WTC11 (cell line): ENCODE results near the gene SEMA4C.

Experiments used
- ESRRA ChIP-seq: sonication (generic); formaldehyde crosslinking; IDR thresholded peaks from 2 replicates; pipeline ENCODE4 v1.8.1; 2022; ENCODE audit warnings: mild to moderate bottlenecking, missing genetic modification reagents, borderline replicate concordance
- JAZF1 ChIP-seq: fragments of 250-450 bp; sonication (Bioruptor Pico); IDR thresholded peaks from 2 replicates; pipeline ENCODE4 v1.9.0; 2021; ENCODE audit warnings: moderate library complexity, mild to moderate bottlenecking, inconsistent platforms
- JUN ChIP-seq: sonication (generic); formaldehyde crosslinking; IDR thresholded peaks from 2 replicates; pipeline ENCODE4 v1.8.0; 2023; ENCODE audit warnings: mild to moderate bottlenecking, missing genetic modification reagents
- TCF7 ChIP-seq: sonication (generic); formaldehyde crosslinking; IDR thresholded peaks from 2 replicates; pipeline ENCODE4 v1.8.0; 2022; ENCODE audit warnings: mild to moderate bottlenecking, low read depth, missing genetic modification reagents, moderate library complexity
- ZNF263 ChIP-seq: sonication (generic); formaldehyde crosslinking; IDR thresholded peaks from 2 replicates; pipeline ENCODE4 v1.8.1; 2022; ENCODE audit warnings: low read depth, mild to moderate bottlenecking, moderate library complexity, missing genetic modification reagents
- TF ChIP-seq, protein P1 (sequence below): fragments of 200-600 bp; IDR thresholded peaks from 2 replicates; pipeline ENCODE4 v1.8.0; 2022; ENCODE audit warnings: antibody characterized with exemption
- TF ChIP-seq, protein P2 (sequence below): sonication (generic); formaldehyde crosslinking; IDR thresholded peaks from 2 replicates; pipeline ENCODE4 v1.8.1; 2022; ENCODE audit warnings: mild to moderate bottlenecking, moderate library complexity, missing genetic modification reagents
- TF ChIP-seq, protein P3 (sequence below): sonication (generic); formaldehyde crosslinking; IDR thresholded peaks from 2 replicates; pipeline ENCODE4 v1.8.1; 2023; ENCODE audit warnings: mild to moderate bottlenecking, missing genetic modification reagents, moderate library complexity
- TF ChIP-seq, protein P4 (sequence below): sonication (generic); formaldehyde crosslinking; IDR thresholded peaks from 2 replicates; pipeline ENCODE4 v1.8.0; 2022; ENCODE audit warnings: mild to moderate bottlenecking, missing genetic modification reagents
- TF ChIP-seq, protein P5 (sequence below): sonication (generic); formaldehyde crosslinking; conservative IDR thresholded peaks from 2 replicates; pipeline ENCODE4 v1.8.1; 2023; ENCODE audit warnings: mild to moderate bottlenecking, low read depth, missing genetic modification reagents, moderate library complexity
- TF ChIP-seq, protein P6 (sequence below): fragments of 250-450 bp; sonication (Bioruptor Pico); IDR thresholded peaks from 2 replicates; pipeline ENCODE4 v1.9.0; 2021; ENCODE audit warnings: mild to moderate bottlenecking, borderline replicate concordance
- TF ChIP-seq, protein P7 (sequence below): sonication (generic); formaldehyde crosslinking; IDR thresholded peaks from 2 replicates; pipeline ENCODE4 v1.8.1; 2022; ENCODE audit warnings: low read depth, mild to moderate bottlenecking, moderate library complexity, missing genetic modification reagents, borderline replicate concordance

DNA sequence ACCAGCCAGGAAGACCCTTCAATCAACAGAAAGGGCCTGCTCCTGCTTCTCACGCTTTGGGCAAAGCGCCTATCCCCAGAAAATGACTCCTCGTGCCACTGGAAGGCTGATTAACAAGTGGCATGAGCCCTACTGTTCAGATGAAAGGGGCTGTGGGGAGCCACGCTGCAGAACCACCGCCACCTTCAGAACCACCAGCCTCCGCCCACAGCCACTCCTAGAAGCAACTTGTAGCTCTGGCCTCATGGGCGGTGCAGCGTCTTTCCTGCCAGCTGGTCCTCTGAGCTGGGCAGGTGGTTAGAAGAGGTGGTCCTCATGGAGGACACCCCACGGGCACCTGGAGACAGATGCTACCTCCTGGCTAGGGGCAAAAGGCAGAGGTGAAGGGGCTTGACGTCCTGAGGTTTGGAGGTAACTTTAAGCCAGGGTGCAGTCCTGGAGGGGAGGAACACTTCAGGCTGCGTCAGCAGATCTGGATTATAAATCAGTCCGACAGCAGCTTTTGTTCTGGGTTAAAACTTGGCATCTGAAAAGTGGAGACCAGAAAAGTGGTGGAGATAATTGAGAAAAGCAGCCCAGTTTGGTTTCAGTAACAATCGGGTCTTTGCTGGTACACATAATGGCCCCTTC, 861 bp upstream of the SEMA4C start:
- TF ChIP-seq, protein P1, sequence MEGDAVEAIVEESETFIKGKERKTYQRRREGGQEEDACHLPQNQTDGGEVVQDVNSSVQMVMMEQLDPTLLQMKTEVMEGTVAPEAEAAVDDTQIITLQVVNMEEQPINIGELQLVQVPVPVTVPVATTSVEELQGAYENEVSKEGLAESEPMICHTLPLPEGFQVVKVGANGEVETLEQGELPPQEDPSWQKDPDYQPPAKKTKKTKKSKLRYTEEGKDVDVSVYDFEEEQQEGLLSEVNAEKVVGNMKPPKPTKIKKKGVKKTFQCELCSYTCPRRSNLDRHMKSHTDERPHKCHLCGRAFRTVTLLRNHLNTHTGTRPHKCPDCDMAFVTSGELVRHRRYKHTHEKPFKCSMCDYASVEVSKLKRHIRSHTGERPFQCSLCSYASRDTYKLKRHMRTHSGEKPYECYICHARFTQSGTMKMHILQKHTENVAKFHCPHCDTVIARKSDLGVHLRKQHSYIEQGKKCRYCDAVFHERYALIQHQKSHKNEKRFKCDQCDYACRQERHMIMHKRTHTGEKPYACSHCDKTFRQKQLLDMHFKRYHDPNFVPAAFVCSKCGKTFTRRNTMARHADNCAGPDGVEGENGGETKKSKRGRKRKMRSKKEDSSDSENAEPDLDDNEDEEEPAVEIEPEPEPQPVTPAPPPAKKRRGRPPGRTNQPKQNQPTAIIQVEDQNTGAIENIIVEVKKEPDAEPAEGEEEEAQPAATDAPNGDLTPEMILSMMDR: no peak
- TF ChIP-seq JAZF1 (CRISPR knock-in tag) (no peak), JUN (CRISPR knock-in tag) (no peak), ESRRA (no peak), ZNF263 (CRISPR knock-in tag) (no peak), TCF7 (no peak)
- TF ChIP-seq, protein P2, sequence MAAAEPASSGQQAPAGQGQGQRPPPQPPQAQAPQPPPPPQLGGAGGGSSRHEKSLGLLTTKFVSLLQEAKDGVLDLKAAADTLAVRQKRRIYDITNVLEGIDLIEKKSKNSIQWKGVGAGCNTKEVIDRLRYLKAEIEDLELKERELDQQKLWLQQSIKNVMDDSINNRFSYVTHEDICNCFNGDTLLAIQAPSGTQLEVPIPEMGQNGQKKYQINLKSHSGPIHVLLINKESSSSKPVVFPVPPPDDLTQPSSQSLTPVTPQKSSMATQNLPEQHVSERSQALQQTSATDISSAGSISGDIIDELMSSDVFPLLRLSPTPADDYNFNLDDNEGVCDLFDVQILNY (CRISPR knock-in tag): no peak
- TF ChIP-seq, protein P3, sequence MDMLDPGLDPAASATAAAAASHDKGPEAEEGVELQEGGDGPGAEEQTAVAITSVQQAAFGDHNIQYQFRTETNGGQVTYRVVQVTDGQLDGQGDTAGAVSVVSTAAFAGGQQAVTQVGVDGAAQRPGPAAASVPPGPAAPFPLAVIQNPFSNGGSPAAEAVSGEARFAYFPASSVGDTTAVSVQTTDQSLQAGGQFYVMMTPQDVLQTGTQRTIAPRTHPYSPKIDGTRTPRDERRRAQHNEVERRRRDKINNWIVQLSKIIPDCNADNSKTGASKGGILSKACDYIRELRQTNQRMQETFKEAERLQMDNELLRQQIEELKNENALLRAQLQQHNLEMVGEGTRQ (CRISPR knock-in tag): no peak
- TF ChIP-seq, protein P4, sequence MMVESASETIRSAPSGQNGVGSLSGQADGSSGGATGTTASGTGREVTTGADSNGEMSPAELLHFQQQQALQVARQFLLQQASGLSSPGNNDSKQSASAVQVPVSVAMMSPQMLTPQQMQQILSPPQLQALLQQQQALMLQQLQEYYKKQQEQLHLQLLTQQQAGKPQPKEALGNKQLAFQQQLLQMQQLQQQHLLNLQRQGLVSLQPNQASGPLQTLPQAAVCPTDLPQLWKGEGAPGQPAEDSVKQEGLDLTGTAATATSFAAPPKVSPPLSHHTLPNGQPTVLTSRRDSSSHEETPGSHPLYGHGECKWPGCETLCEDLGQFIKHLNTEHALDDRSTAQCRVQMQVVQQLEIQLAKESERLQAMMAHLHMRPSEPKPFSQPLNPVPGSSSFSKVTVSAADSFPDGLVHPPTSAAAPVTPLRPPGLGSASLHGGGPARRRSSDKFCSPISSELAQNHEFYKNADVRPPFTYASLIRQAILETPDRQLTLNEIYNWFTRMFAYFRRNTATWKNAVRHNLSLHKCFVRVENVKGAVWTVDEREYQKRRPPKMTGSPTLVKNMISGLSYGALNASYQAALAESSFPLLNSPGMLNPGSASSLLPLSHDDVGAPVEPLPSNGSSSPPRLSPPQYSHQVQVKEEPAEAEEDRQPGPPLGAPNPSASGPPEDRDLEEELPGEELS: no peak
- TF ChIP-seq, protein P5, sequence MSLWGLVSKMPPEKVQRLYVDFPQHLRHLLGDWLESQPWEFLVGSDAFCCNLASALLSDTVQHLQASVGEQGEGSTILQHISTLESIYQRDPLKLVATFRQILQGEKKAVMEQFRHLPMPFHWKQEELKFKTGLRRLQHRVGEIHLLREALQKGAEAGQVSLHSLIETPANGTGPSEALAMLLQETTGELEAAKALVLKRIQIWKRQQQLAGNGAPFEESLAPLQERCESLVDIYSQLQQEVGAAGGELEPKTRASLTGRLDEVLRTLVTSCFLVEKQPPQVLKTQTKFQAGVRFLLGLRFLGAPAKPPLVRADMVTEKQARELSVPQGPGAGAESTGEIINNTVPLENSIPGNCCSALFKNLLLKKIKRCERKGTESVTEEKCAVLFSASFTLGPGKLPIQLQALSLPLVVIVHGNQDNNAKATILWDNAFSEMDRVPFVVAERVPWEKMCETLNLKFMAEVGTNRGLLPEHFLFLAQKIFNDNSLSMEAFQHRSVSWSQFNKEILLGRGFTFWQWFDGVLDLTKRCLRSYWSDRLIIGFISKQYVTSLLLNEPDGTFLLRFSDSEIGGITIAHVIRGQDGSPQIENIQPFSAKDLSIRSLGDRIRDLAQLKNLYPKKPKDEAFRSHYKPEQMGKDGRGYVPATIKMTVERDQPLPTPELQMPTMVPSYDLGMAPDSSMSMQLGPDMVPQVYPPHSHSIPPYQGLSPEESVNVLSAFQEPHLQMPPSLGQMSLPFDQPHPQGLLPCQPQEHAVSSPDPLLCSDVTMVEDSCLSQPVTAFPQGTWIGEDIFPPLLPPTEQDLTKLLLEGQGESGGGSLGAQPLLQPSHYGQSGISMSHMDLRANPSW (CRISPR knock-in tag): no peak
- TF ChIP-seq, protein P6, sequence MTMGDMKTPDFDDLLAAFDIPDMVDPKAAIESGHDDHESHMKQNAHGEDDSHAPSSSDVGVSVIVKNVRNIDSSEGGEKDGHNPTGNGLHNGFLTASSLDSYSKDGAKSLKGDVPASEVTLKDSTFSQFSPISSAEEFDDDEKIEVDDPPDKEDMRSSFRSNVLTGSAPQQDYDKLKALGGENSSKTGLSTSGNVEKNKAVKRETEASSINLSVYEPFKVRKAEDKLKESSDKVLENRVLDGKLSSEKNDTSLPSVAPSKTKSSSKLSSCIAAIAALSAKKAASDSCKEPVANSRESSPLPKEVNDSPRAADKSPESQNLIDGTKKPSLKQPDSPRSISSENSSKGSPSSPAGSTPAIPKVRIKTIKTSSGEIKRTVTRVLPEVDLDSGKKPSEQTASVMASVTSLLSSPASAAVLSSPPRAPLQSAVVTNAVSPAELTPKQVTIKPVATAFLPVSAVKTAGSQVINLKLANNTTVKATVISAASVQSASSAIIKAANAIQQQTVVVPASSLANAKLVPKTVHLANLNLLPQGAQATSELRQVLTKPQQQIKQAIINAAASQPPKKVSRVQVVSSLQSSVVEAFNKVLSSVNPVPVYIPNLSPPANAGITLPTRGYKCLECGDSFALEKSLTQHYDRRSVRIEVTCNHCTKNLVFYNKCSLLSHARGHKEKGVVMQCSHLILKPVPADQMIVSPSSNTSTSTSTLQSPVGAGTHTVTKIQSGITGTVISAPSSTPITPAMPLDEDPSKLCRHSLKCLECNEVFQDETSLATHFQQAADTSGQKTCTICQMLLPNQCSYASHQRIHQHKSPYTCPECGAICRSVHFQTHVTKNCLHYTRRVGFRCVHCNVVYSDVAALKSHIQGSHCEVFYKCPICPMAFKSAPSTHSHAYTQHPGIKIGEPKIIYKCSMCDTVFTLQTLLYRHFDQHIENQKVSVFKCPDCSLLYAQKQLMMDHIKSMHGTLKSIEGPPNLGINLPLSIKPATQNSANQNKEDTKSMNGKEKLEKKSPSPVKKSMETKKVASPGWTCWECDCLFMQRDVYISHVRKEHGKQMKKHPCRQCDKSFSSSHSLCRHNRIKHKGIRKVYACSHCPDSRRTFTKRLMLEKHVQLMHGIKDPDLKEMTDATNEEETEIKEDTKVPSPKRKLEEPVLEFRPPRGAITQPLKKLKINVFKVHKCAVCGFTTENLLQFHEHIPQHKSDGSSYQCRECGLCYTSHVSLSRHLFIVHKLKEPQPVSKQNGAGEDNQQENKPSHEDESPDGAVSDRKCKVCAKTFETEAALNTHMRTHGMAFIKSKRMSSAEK (CRISPR knock-in tag): no peak
- TF ChIP-seq, protein P7, sequence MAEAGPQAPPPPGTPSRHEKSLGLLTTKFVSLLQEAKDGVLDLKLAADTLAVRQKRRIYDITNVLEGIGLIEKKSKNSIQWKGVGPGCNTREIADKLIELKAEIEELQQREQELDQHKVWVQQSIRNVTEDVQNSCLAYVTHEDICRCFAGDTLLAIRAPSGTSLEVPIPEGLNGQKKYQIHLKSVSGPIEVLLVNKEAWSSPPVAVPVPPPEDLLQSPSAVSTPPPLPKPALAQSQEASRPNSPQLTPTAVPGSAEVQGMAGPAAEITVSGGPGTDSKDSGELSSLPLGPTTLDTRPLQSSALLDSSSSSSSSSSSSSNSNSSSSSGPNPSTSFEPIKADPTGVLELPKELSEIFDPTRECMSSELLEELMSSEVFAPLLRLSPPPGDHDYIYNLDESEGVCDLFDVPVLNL (CRISPR knock-in tag): no peak
